Measurements from ENCODE around the gene NDUFA11. TPM values are rescaled to one million over a fixed set of nuclear protein-coding genes. Genes with fewer than 3 reads are reported as not detected.
"Not testable (repeated sequence)": the region's sequence is repeated elsewhere in the genome, so short reads cannot be mapped to it uniquely, and the experiment has no call there.

Gene NDUFA11
- total RNA-seq, 4 donors from 2014 or later, result 123 to 215 (median 163) TPM

DNA sequence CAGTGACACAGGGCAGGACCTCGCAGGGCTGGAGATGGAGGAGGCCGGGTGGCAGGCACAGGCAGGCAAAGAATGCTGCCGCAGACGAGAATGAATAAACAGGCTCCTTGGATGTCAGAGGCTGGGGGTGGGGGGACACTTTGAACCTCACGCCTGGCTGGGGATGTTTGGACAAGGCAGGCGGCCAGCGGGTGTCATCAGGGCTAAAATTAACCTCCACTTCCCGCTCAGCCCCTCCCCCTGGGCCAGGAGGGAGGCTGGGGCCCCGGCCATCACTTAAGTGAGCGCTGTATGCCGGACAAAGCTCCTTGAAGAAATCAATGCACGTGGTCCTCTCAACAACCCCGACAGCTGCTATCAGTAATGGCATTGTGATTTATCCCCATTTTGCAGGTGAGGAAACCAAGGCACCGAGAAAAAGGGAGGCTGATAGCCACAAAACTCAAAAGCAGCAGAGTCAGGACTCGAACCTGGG, 22.9 kb downstream of the NDUFA11 start:
- TF ChIP-seq, protein P1, sequence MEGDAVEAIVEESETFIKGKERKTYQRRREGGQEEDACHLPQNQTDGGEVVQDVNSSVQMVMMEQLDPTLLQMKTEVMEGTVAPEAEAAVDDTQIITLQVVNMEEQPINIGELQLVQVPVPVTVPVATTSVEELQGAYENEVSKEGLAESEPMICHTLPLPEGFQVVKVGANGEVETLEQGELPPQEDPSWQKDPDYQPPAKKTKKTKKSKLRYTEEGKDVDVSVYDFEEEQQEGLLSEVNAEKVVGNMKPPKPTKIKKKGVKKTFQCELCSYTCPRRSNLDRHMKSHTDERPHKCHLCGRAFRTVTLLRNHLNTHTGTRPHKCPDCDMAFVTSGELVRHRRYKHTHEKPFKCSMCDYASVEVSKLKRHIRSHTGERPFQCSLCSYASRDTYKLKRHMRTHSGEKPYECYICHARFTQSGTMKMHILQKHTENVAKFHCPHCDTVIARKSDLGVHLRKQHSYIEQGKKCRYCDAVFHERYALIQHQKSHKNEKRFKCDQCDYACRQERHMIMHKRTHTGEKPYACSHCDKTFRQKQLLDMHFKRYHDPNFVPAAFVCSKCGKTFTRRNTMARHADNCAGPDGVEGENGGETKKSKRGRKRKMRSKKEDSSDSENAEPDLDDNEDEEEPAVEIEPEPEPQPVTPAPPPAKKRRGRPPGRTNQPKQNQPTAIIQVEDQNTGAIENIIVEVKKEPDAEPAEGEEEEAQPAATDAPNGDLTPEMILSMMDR (IDR thresholded peaks at IDR 0.05), result no peak
- TF ChIP-seq POLR2A (IDR thresholded peaks at IDR 0.05), result no peak
- no peak overlapping the region for H3K4me3 ChIP-seq (ENCODE audit: low read depth, poor library complexity, severe bottlenecking)
- intact Hi-C loops (cut with DNase I; ENCODE audit: low total_unique reads), result no loop called here
- DNase-seq (ENCODE audit: low spot score in 2 of 2), result no peak
- whole genome bisulfite sequencing, 2 donors, result 16 to 24% methylated on average over 15 of the region's 15 CpGs

DNA sequence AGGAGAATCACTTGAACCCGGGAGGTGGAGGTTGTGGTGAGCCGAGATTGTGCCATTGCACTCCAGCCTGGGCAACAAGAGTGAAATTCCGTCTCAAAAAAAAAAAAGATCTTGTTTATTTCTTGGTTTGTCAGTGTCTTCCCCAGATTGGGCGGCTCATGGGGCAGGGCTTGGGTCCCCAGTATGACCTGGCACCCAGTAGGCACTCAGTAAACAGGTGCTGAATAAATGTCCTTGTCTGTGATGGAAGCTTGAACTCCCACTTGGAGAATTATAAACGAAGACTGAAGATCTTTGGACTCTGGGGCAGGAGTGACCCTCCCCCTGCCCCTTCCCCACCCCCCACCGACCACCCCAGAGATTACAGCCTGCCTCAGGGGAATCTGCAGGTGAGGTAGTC, 23.4 kb downstream of the NDUFA11 start:
- H3K4me3 ChIP-seq (ENCODE audit: low read depth, poor library complexity, severe bottlenecking), result no peak overlapping the region
- TF ChIP-seq, protein P1 (IDR thresholded peaks at IDR 0.05), result no peak
- TF ChIP-seq POLR2A (IDR thresholded peaks at IDR 0.05), result no peak
- no peak for DNase-seq (ENCODE audit: low spot score in 2 of 2)
- 34 to 51% methylated on average over 6 of the region's 6 CpGs for WGBS, 2 donors
- intact Hi-C loops (cut with DNase I; ENCODE audit: low total_unique reads), result no loop called here

DNA sequence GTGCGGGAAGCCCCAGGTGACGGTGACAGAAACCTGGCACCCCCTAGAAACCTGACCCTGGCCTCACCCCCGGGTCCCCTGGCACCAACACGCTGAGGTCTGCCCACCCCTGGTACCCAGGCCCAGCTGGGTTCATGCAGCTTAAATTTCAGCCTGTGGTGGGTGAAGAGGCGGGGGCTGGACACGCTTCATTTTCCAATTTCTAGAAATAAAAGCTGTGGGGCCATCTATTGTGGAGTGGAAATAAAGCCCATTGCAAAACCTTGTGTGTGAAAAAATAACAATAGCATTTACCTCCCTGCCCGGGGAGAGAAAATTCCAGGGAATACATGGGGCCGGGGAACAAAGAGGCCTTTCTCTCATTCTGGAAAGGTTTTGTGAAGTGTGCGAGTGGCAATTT, 25.7 kb downstream of the NDUFA11 start:
- WGBS, 2 donors, result 81 to 83% methylated on average over 6 to 9 of the region's 9 CpGs
- DNase-seq (ENCODE audit: low spot score in 2 of 2), result no peak
- H3K4me3 ChIP-seq (ENCODE audit: low read depth, poor library complexity, severe bottlenecking), result no peak overlapping the region
- TF ChIP-seq, protein P1 (IDR thresholded peaks at IDR 0.05), result no peak
- no peak for TF ChIP-seq POLR2A (IDR thresholded peaks at IDR 0.05)
- intact Hi-C loops (cut with DNase I; ENCODE audit: low total_unique reads), result no loop called here

DNA sequence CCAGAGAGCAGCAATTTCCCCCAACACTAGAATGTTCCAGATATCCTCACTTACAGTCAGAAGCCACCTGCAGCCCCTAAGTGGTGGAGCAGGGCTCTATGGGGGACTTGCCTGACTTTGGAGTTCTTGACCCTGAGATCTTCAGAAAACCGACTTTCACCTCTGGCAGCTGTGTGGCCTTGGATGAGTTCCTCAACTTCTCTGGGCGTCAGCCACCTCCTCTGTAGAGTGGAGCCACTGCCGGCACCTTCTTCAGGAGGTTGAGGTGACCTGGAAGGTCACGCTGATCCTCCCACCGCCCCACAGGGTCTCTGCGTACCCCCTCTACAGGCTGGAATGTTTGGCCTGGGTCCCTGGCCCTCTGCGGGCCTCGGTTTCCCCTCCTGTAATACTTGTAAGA, 26.2 kb downstream of the NDUFA11 start:
- no peak for DNase-seq (ENCODE audit: low spot score in 2 of 2)
- 88 to 91% methylated on average over 6 to 8 of the region's 8 CpGs for WGBS, 2 donors
- TF ChIP-seq, protein P1 (IDR thresholded peaks at IDR 0.05), result no peak
- TF ChIP-seq POLR2A (IDR thresholded peaks at IDR 0.05), result no peak
- no peak overlapping the region for H3K4me3 ChIP-seq (ENCODE audit: low read depth, poor library complexity, severe bottlenecking)
- intact Hi-C loops (cut with DNase I; ENCODE audit: low total_unique reads), result no loop called here

DNA sequence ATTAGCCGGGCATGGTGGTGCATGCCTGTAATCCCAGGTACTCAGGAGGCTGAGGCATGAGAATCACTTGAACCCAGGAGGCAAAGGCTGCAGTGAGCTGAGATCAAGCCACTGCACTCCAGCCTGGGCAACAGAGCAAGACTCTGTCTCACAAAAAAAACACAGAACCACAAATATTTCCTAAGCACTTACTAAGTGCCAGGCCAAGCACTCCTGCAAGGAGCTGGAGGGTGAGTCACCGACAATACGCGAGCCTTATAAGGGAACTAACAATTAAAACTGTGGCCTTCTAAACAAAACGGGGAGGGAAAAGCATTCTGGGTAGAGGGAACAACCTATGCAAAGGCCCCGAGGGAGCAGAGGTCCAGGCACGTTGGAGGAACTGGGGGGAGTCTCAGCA, 29.1 kb downstream of the NDUFA11 start:
- DNase-seq (ENCODE audit: low spot score in 2 of 2); H3K4me3 ChIP-seq (ENCODE audit: low read depth, poor library complexity, severe bottlenecking); intact Hi-C loops (cut with DNase I; ENCODE audit: low total_unique reads): not testable (repeated sequence)
- 70 to 82% methylated on average over 7 of the region's 7 CpGs for WGBS, 2 donors

DNA sequence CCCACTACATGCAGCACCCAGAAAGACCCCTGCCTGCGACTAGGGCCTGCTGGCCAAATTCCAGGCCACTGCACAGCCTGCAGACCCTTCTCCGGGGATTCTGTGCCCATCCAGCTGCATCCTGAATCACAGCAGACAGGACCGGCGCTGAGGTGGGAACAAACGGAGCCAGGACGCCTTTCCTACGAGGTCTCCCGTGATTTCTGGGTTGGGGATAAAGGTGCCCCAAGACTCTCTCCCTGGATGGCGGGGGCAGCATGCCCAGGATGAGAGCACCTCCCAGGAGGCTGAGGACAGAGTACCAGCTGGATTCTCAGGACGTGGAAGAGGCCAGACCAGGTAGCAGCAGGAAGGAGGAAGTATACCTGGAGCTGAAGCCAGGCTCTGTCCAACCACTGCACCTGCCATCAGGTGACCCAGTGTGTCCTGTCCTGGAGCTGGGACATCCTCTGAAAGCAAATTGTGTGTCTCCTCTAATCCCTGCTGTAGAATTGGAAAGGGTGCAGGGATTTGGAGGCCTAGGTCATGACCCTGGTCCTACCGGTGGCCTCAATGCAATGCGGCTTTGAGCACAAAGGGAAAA, 29.9 kb downstream of the NDUFA11 start:
- WGBS, 2 donors, result 92 to 93% methylated on average over 12 of the region's 12 CpGs
- DNase-seq (ENCODE audit: low spot score in 2 of 2), result no peak
- no peak for TF ChIP-seq POLR2A (IDR thresholded peaks at IDR 0.05)
- TF ChIP-seq, protein P1 (IDR thresholded peaks at IDR 0.05), result no peak
- H3K4me3 ChIP-seq (ENCODE audit: low read depth, poor library complexity, severe bottlenecking), result no peak overlapping the region
- intact Hi-C loops (cut with DNase I; ENCODE audit: low total_unique reads), result no loop called here

All from lower leg skin (tissue), 4 donors.